GM12874 (cell line): ENCODE measurements around the gene WDR27.

Experiments used
- TF ChIP-seq, protein P1 (sequence below): IDR thresholded peaks from 2 replicates; pipeline ENCODE4 v1.5.1; 2011; ENCODE audit warnings: low read depth, mild to moderate bottlenecking, control low read depth, low read length, moderate library complexity; ENCODE audit not compliant: insufficient read depth

WDR27 gene

GRCh38 chr6:169590376-169590939, 111.4 kb downstream of the WDR27 start:
- TF ChIP-seq, protein P1, sequence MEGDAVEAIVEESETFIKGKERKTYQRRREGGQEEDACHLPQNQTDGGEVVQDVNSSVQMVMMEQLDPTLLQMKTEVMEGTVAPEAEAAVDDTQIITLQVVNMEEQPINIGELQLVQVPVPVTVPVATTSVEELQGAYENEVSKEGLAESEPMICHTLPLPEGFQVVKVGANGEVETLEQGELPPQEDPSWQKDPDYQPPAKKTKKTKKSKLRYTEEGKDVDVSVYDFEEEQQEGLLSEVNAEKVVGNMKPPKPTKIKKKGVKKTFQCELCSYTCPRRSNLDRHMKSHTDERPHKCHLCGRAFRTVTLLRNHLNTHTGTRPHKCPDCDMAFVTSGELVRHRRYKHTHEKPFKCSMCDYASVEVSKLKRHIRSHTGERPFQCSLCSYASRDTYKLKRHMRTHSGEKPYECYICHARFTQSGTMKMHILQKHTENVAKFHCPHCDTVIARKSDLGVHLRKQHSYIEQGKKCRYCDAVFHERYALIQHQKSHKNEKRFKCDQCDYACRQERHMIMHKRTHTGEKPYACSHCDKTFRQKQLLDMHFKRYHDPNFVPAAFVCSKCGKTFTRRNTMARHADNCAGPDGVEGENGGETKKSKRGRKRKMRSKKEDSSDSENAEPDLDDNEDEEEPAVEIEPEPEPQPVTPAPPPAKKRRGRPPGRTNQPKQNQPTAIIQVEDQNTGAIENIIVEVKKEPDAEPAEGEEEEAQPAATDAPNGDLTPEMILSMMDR: no peak

- TF ChIP-seq, protein P1: no peak
Measured at GRCh38 chr6:169589699-169590257, 112.1 kb downstream of the WDR27 start.

DNA sequence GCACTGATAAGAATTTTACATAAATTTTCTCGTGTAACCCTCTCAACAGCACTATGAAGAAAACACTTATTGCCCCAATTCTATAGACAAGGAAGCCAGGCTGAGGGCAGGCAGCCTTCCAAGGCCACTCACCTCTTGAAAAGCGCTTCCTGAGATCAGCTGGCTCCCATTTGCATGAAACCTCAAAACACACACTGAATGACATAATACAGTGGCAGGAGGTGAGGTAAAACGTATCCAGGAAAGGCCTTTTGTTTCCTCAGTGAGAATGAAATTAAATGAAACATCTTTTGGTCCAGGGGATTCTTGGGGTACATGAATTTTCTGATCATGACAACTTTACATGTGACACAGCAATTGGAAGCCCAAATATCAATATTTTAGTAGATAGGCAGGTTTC, 112.5 kb downstream of the WDR27 start:
- TF ChIP-seq, protein P1: no peak

GRCh38 chr6:169587975-169588374, 113.9 kb downstream of the WDR27 start:
- TF ChIP-seq, protein P1: no peak

DNA sequence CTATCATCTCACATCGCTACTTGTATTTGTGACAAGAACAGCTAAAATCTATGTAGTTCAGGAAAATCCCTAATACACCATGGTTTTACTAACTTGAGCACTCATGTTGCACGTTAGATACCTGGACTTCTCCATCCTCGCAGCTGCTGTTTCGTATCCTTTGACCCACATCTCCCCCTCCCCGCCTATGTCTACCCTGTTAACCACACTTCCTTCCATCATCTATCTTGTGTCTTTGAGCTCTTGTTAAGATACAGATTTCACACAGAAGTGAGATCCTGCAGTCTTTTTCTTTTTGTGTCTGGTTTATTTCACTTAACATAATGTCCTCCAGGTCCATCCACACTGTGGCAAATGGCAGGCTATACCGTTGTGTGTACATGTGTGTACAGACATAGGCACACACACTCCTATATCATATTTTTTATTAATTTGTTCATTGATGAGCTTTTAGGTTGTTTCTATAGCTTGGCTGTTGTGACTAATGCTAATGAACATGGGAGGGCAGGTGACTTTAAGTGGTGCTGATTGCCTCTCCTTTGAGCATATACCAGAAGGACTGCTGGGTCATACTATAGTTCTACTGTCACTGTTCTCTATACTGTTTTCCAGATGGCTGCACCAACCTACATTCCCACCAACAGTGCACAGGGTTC, 117.8 kb downstream of the WDR27 start:
- TF ChIP-seq, protein P1: no peak

- TF ChIP-seq, protein P1: no peak
Measured at GRCh38 chr6:169579407-169580111, 122.3 kb downstream of the WDR27 start.

- TF ChIP-seq, protein P1: no peak
Measured at GRCh38 chr6:169577974-169578373, 123.9 kb downstream of the WDR27 start.
